K562 (cell line): Measurements from ENCODE around the gene HGFAC. TPM values are rescaled to one million over a fixed set of nuclear protein-coding genes. Genes with fewer than 3 reads are reported as not detected.

Experiments
- ATAC-seq: fragments of 200-7000 bp; cut with Tn5 transposase; 3 replicates; pipeline ENCODE4 v1.9.1; 2020; ENCODE audit warnings: moderate library complexity
- BruUV-seq: library from RNA; stranded (reverse); fragments of 400-500 nt; replicated peaks from 2 replicates; lab custom pipeline; 2021; lab: Mats Ljungman, UMichigan
- CTCF ChIA-PET: fragments of 300-600 bp; formaldehyde crosslinking; extraction: SDS; loops from one replicate; lab custom pipeline; 2021; ENCODE audit warnings: low intra/inter-chr PET ratio; lab: Yijun Ruan, JAX
- POLR2A ChIA-PET: fragments of 300-600, 350-650 bp; sonication (Branson Sonifier 250); formaldehyde crosslinking; extraction: SDS; loops from one replicate; lab custom pipeline; 2021; ENCODE audit warnings: antibody characterized with exemption, inconsistent platforms; lab: Yijun Ruan, JAX
- DNase-seq, 4 experiments: peaks; one replicate each; pipeline versions ENCODE4 v3.0.0 to v3.0.0-alpha.2; 2011 to 2018; ENCODE audit warnings: low spot score in 3 of 4, mixed read lengths in 3 of 4; ENCODE audit errors: extremely low read depth in 1 of 4
- FAIRE-seq: peaks from 2 replicates; lab custom pipeline; 2011; peaks lifted over from hg19 to GRCh38; lab: Jason Lieb, UNC
- H2AFZ ChIP-seq: 2 replicates; pipeline ENCODE4 v1.6.0; 2011; ENCODE audit warnings: low read depth, low read length, control low read depth, inconsistent platforms
- H3K27ac ChIP-seq: fragments of 200-600 bp; 3 replicates; pipeline ENCODE4 v1.8.0; 2011; ENCODE audit warnings: low read depth, mild to moderate bottlenecking, control low read depth, inconsistent platforms, low read length, moderate library complexity, mixed read lengths; ENCODE audit errors: extremely low read depth
- H3K27me3 ChIP-seq, 2 experiments: fragments of 300-600 bp in 1 of 2; 2 replicates in 1 of 2; 3 replicates in 1 of 2; pipeline versions ENCODE4 v1.6.0 to v1.8.0; 2011; ENCODE audit warnings: inconsistent platforms in 2 of 2, low read length in 2 of 2, mild to moderate bottlenecking in 1 of 2, mixed read lengths in 1 of 2, moderate library complexity in 1 of 2; ENCODE audit not compliant: control insufficient read depth in 2 of 2, insufficient read depth in 2 of 2
- H3K36me3 ChIP-seq: fragments of 300-600 bp; 3 replicates; pipeline ENCODE4 v1.8.0; 2011; ENCODE audit warnings: mild to moderate bottlenecking, low read length, inconsistent platforms; ENCODE audit not compliant: control insufficient read depth, insufficient read depth
- H3K4me1 ChIP-seq, 2 experiments: fragments of 200-600 bp in 1 of 2; replicated peaks in 1 of 2; 2 replicates in 1 of 2; 3 replicates in 1 of 2; pipeline versions ENCODE4 v1.5.1 to v1.8.0; 2011; ENCODE audit warnings: inconsistent platforms in 2 of 2, low read length in 2 of 2, mild to moderate bottlenecking in 1 of 2, mixed read lengths in 1 of 2, moderate library complexity in 1 of 2; ENCODE audit not compliant: control insufficient read depth in 2 of 2, insufficient read depth in 2 of 2
- H3K4me2 ChIP-seq: 2 replicates; pipeline ENCODE4 v1.6.1; 2011; ENCODE audit warnings: low read length, control low read depth, inconsistent platforms, mixed read lengths; ENCODE audit not compliant: insufficient read depth
- H3K4me3 ChIP-seq: fragments of 200-600 bp; sonication (generic), shearing (Covaris generic); 2 replicates; pipeline ENCODE4 v1.5.1; 2016; ENCODE audit warnings: control low read depth, inconsistent platforms
- H3K79me2 ChIP-seq: fragments of 200-600 bp; 3 replicates; pipeline ENCODE4 v1.8.0; 2011; ENCODE audit warnings: low read length, inconsistent platforms; ENCODE audit not compliant: control insufficient read depth, insufficient read depth
- H3K9ac ChIP-seq, 2 experiments: 2 replicates each; pipeline versions ENCODE4 v1.6.0 to v1.6.1; 2011; ENCODE audit warnings: low read depth in 2 of 2, low read length in 2 of 2, control low read depth in 1 of 2, inconsistent platforms in 1 of 2, mild to moderate bottlenecking in 1 of 2, mixed read lengths in 1 of 2; ENCODE audit not compliant: insufficient read depth in 1 of 2
- H3K9me1 ChIP-seq: one replicate; pipeline ENCODE4 v1.6.0; 2011; ENCODE audit warnings: inconsistent platforms, mild to moderate bottlenecking, low read length, moderate library complexity; ENCODE audit not compliant: control insufficient read depth, insufficient read depth
- H3K9me3 ChIP-seq: replicated peaks from 2 replicates; pipeline ENCODE4 v1.5.1; 2011; ENCODE audit warnings: low read depth, low read length, inconsistent platforms; ENCODE audit not compliant: control insufficient read depth, insufficient read depth
- H4K20me1 ChIP-seq: replicated peaks from 2 replicates; pipeline ENCODE4 v1.6.1; 2011; ENCODE audit warnings: low read length, inconsistent platforms, mixed read lengths; ENCODE audit not compliant: control insufficient read depth, insufficient read depth
- POLR2G ChIP-seq: fragments of 200-400 bp; formaldehyde crosslinking; IDR thresholded peaks from 2 replicates; pipeline ENCODE4 v1.6.1; 2017; ENCODE audit warnings: low read depth, mild to moderate bottlenecking, antibody characterized with exemption, low read length, moderate library complexity
- REST ChIP-seq, 2 experiments: fragments of 450-650 bp; formaldehyde crosslinking in 1 of 2; IDR thresholded peaks; 2 replicates each; pipeline versions ENCODE4 v1.4.0 to v1.6.1; 2014 to 2020; ENCODE audit warnings: mild to moderate bottlenecking in 2 of 2, borderline replicate concordance in 1 of 2, low read depth in 1 of 2
- WGBS: fragments of 100-300 bp; shearing (Covaris generic); methylation state at CpG from one replicate; pipeline ENCODE4 v1.1.6; 2016; ENCODE audit warnings: low coverage, mixed read lengths; ENCODE audit not compliant: insufficient coverage; ENCODE audit errors: missing lambda C conversion rate; 5-methylcytosine and 5-hydroxymethylcytosine counted together
- in situ Hi-C: fragments of 300-500 bp; cut with MboI; formaldehyde crosslinking; loops from 4 replicates; pipeline ENCODE4 v1.15.0; 2018; ENCODE audit warnings: inconsistent platforms, mixed read lengths
- intact Hi-C: fragments of 100-400 bp; cut with micrococcal nuclease; formaldehyde crosslinking; loops from 2 replicates; pipeline ENCODE4 v1.14.2; 2022
- polyA plus RNA-seq, 8 experiments: library from polyadenylated mRNA; depleted of rRNA in 4 of 8; stranded (reverse) in 5 of 8; unstranded in 3 of 8; fragments of >200 nt; fragmentation: Nextera tagmentation in 2 of 8; fragmentation: Illumina TruSeq in 1 of 8; extraction: Ambion mirVana in 2 of 8; extraction: Trizol in 1 of 8; gene quantifications; 2 replicates each; pipeline versions ENCODE4 v1.2.1 to v1.2.3, GENCODE V29; 2011 to 2014; ENCODE audit warnings: inconsistent platforms in 1 of 8, missing spikeins in 1 of 8
- total RNA-seq, 7 experiments: library from RNA; depleted of rRNA in 6 of 7; stranded (reverse); fragments of >200 nt in 6 of 7; fragmentation: Illumina TruSeq in 2 of 7; extraction: Trizol in 2 of 7; gene quantifications; 2 replicates each; pipeline versions ENCODE4 v1.2.1 to v1.2.3, GENCODE V29; 2011 to 2021; ENCODE audit warnings: low replicate concordance in 1 of 7

The HGFAC gene
- total and polyA plus RNA-seq, 9 of the 15 experiments (the other 6 are each of a cell fraction or from before 2014, with no cell fraction given): 0.13 TPM; not detected in 8

- intact Hi-C loops: no loop called here
- peaks cover 0 to 72% of the 10 kb centered on the region in 2 experiments; a peak in 2 of 5 replicates for H3K4me1 ChIP-seq
- ChIA-PET CTCF (no interaction called here), POLR2A (interaction anchor here (0.6 to 1.1 kb wide), 4 partner anchors 14 to 227 kb away, joined by 3 to 4 read pairs (median 3); no protein-coding TSS in a partner anchor)
- peaks cover 17 to 56% of the 10 kb centered on the region in 2 experiments for H3K27me3 ChIP-seq
- no peak overlapping the region for H3K27ac ChIP-seq
- no peak overlapping the region for H3K4me3 ChIP-seq
- H3K4me2 ChIP-seq: no peak overlapping the region
- no peaks in the 10 kb centered on the region for H3K9me1 ChIP-seq
- H3K9me3 ChIP-seq: no peaks in the 10 kb centered on the region
- H3K79me2 ChIP-seq: no peaks in the 10 kb centered on the region
- TF ChIP-seq REST (IDR thresholded peaks at IDR 0.05; ENCODE audit: borderline replicate concordance) (no peak), REST (CRISPR knock-in tag; IDR thresholded peaks at IDR 0.05; ENCODE audit: low read depth) (no peak), POLR2G (peak; percentile 33)
- H2AFZ ChIP-seq: no peak overlapping the region
- DNase-seq: no peak
- in situ Hi-C loops: no loop called here
- WGBS: 21% methylated on average over 13 of the region's 14 CpGs
- ATAC-seq: no peak
- no peak for FAIRE-seq
- no peaks in the 10 kb centered on the region for H3K36me3 ChIP-seq
- H3K9ac ChIP-seq: no peak overlapping the region
- peaks cover 30% of the 10 kb centered on the region; the same call in 1 of the 2 replicates for H4K20me1 ChIP-seq
- BruUV-seq: no TSS peak
Measured at GRCh38 chr4:3496021-3496420, 54.3 kb downstream of the HGFAC start.
